ENCODE measurements around the gene CA14. TPM values are rescaled to one million over a fixed set of nuclear protein-coding genes. Genes with fewer than 3 reads are reported as not detected.
A peak's percentile ranks its signal among the peaks of the same experiment; 100 is the strongest.
"Not testable (repeated sequence)": the region's sequence is repeated elsewhere in the genome, so short reads cannot be mapped to it uniquely, and the experiment has no call there.

CA14 gene
- total RNA-seq, 1 experiment from 2014 or later = 42.0 TPM

DNA sequence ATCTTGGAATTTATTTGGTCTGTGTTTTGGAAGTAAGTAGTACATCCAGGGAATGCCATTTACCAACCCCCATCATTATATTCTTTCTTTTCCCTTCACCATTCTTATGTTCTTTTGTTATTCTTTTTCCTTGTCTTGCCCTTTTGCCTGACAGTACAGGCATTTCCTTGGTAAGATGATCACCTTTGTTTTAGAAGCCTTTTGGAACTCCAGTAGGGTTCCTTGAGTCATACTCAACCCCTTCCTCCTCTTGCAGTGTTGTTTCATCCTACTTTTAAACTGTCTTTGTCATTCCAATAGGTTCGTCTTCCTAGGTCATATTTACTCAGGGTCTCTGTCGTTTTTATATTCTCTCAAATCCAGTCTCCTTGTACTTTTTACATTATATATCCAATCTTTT, 45.3 kb downstream of the CA14 start:
- H2BK120ac ChIP-seq (ENCODE audit: low read depth, low read length, poor library complexity, severe bottlenecking) = no peak overlapping the region
- H3K4me1 ChIP-seq (ENCODE audit: insufficient read depth, low read length) = peaks cover 7% of the 10 kb centered on the region; the same call in 1 of the 2 replicates
- H4K91ac ChIP-seq (ENCODE audit: insufficient read length, low read depth, low read length) = no peak overlapping the region
- H3T11ph ChIP-seq (ENCODE audit: low read length) = no peak overlapping the region
- no peak overlapping the region for H2BK15ac ChIP-seq (ENCODE audit: low read depth, low read length)
- DNase-seq = no peak
- H3K18ac ChIP-seq (ENCODE audit: insufficient read length, low read depth, low read length) = no peak overlapping the region
- no peak overlapping the region for H4K8ac ChIP-seq (replicated peaks; ENCODE audit: insufficient read length, low read depth, low read length)
- H3K23ac ChIP-seq (ENCODE audit: insufficient read length, low read depth, low read length) = no peak overlapping the region
- peaks cover 25 to 30% of the 10 kb centered on the region in 2 experiments for H3K4me1 Mint-ChIP-seq
- no peak overlapping the region for H2BK5ac ChIP-seq (ENCODE audit: insufficient read length, low read length)
- H3K79me2 ChIP-seq (ENCODE audit: insufficient read depth, low read length) = no peaks in the 10 kb centered on the region
- H3K23me2 ChIP-seq (ENCODE audit: insufficient read length, low read depth, low read length, poor library complexity, severe bottlenecking) = no peaks in the 10 kb centered on the region
- H3K9ac ChIP-seq (ENCODE audit: extremely low read depth, insufficient read length, low read length) = no peak overlapping the region
- H2AK5ac ChIP-seq (ENCODE audit: insufficient read length, low read length) = no peak overlapping the region
- no peak overlapping the region for H2AFZ ChIP-seq (ENCODE audit: low read length)
- H3K4me2 ChIP-seq (ENCODE audit: insufficient read depth, insufficient read length, low read length) = peak overlapping the region; percentile 47
- H4K20me1 ChIP-seq (ENCODE audit: control insufficient read depth, insufficient read depth, insufficient read length) = peaks cover 3% of the 10 kb centered on the region
- H4K5ac ChIP-seq (ENCODE audit: insufficient read length, low read depth, low read length) = no peak overlapping the region
- no peak overlapping the region for H3K14ac ChIP-seq (ENCODE audit: insufficient read depth, low read length)
- H3K4me3 Mint-ChIP-seq = peak overlapping the region; percentile 28 to 46; a peak in 4 of 5 replicates
- H3K4ac ChIP-seq (ENCODE audit: low read depth, low read length) = no peak overlapping the region
- no peaks in the 10 kb centered on the region for H3K79me1 ChIP-seq (ENCODE audit: insufficient read depth, low read depth, low read length, poor library complexity, severe bottlenecking)
- no peaks in the 10 kb centered on the region for H3K9me3 Mint-ChIP-seq
- peaks cover 51 to 92% (median 72%) of the 10 kb centered on the region in 3 experiments for H3K36me3 Mint-ChIP-seq (ENCODE audit: insufficient read depth in 1 of 3, low read depth in 3 of 3)
- H2BK12ac ChIP-seq (ENCODE audit: insufficient read length, low read depth, low read length) = no peak overlapping the region
- WGBS (ENCODE audit: extremely low coverage, insufficient read length, low lambda C conversion rate) = no CpG with 5 or more reads among the region's 2 CpGs
- TF ChIP-seq, protein P1, sequence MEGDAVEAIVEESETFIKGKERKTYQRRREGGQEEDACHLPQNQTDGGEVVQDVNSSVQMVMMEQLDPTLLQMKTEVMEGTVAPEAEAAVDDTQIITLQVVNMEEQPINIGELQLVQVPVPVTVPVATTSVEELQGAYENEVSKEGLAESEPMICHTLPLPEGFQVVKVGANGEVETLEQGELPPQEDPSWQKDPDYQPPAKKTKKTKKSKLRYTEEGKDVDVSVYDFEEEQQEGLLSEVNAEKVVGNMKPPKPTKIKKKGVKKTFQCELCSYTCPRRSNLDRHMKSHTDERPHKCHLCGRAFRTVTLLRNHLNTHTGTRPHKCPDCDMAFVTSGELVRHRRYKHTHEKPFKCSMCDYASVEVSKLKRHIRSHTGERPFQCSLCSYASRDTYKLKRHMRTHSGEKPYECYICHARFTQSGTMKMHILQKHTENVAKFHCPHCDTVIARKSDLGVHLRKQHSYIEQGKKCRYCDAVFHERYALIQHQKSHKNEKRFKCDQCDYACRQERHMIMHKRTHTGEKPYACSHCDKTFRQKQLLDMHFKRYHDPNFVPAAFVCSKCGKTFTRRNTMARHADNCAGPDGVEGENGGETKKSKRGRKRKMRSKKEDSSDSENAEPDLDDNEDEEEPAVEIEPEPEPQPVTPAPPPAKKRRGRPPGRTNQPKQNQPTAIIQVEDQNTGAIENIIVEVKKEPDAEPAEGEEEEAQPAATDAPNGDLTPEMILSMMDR (conservative IDR thresholded peaks at IDR 0.05) = no peak
- H3K27me3 Mint-ChIP-seq (ENCODE audit: low read depth) = no peaks in the 10 kb centered on the region
- H3K27ac Mint-ChIP-seq = peak overlapping the region; percentile 29 to 96 (median 92); a peak in 6 of 7 replicates
- H3K27ac ChIP-seq (ENCODE audit: insufficient read length, low read depth, low read length) = peak overlapping the region; percentile 77
- H3K9me3 ChIP-seq (ENCODE audit: control insufficient read depth, low read depth, low read length) = no peaks in the 10 kb centered on the region
- no peak overlapping the region for H3K56ac ChIP-seq (ENCODE audit: insufficient read length, low read depth, low read length)
- H2BK20ac ChIP-seq (ENCODE audit: low read depth, low read length, poor library complexity, severe bottlenecking) = no peak overlapping the region
- no peaks in the 10 kb centered on the region for H3K27me3 ChIP-seq (ENCODE audit: insufficient read depth, low read length)

DNA sequence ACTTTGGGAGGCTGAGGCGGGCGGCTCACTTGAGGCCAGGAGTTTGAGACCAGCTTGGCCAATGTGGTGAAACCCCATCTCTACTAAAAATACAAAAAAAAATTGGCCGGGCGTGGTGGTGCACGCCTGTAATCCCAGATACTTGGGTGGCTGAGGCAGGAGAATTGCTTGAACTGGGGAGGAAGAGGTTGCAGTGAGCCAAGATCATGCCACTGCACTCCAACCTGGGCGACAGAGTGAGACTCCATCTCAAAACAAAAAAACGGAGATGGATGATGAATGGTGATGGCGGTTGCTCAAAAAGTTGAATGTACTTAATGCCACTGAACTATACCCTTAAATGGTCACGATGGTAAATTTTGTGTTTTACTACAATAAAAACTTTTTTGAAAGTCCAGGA, 51.0 kb downstream of the CA14 start:
- not testable (repeated sequence) for H4K91ac ChIP-seq (ENCODE audit: insufficient read length, low read depth, low read length); H3K4me3 Mint-ChIP-seq; H3K4ac ChIP-seq (ENCODE audit: low read depth, low read length); H3K4me1 ChIP-seq (ENCODE audit: insufficient read depth, low read length); H3K27me3 Mint-ChIP-seq (ENCODE audit: low read depth); H2BK12ac ChIP-seq (ENCODE audit: insufficient read length, low read depth, low read length); H4K5ac ChIP-seq (ENCODE audit: insufficient read length, low read depth, low read length); H3K9ac ChIP-seq (ENCODE audit: extremely low read depth, insufficient read length, low read length); H2BK20ac ChIP-seq (ENCODE audit: low read depth, low read length, poor library complexity, severe bottlenecking); H3K27me3 ChIP-seq (ENCODE audit: insufficient read depth, low read length); H3T11ph ChIP-seq (ENCODE audit: low read length); H3K27ac Mint-ChIP-seq; H2AFZ ChIP-seq (ENCODE audit: low read length); H3K14ac ChIP-seq (ENCODE audit: insufficient read depth, low read length); H2BK15ac ChIP-seq (ENCODE audit: low read depth, low read length); H3K9me3 ChIP-seq (ENCODE audit: control insufficient read depth, low read depth, low read length); H3K56ac ChIP-seq (ENCODE audit: insufficient read length, low read depth, low read length); H3K27ac ChIP-seq (ENCODE audit: insufficient read length, low read depth, low read length); H3K18ac ChIP-seq (ENCODE audit: insufficient read length, low read depth, low read length); H2BK5ac ChIP-seq (ENCODE audit: insufficient read length, low read length); H3K23ac ChIP-seq (ENCODE audit: insufficient read length, low read depth, low read length); H2BK120ac ChIP-seq (ENCODE audit: low read depth, low read length, poor library complexity, severe bottlenecking); H2AK5ac ChIP-seq (ENCODE audit: insufficient read length, low read length); H4K20me1 ChIP-seq (ENCODE audit: control insufficient read depth, insufficient read depth, insufficient read length); DNase-seq; H3K79me2 ChIP-seq (ENCODE audit: insufficient read depth, low read length); H3K79me1 ChIP-seq (ENCODE audit: insufficient read depth, low read depth, low read length, poor library complexity, severe bottlenecking); H3K4me2 ChIP-seq (ENCODE audit: insufficient read depth, insufficient read length, low read length); H3K9me3 Mint-ChIP-seq; H4K8ac ChIP-seq (replicated peaks; ENCODE audit: insufficient read length, low read depth, low read length); H3K23me2 ChIP-seq (ENCODE audit: insufficient read length, low read depth, low read length, poor library complexity, severe bottlenecking)
- WGBS (ENCODE audit: extremely low coverage, insufficient read length, low lambda C conversion rate) = no CpG with 5 or more reads among the region's 9 CpGs
- Mint-ChIP-seq H3K36me3 (ENCODE audit: insufficient read depth in 1 of 3, low read depth in 3 of 3) (peaks cover 28 to 56% (median 37%) of the 10 kb centered on the region in 3 experiments; a peak in 6 of 7 replicates), H3K4me1 (peaks cover 3 to 13% of the 10 kb centered on the region in 2 experiments; a peak in 2 of 4 replicates)

Data from H9 (cell line).